ENCODE data around the gene SON.

DNA sequence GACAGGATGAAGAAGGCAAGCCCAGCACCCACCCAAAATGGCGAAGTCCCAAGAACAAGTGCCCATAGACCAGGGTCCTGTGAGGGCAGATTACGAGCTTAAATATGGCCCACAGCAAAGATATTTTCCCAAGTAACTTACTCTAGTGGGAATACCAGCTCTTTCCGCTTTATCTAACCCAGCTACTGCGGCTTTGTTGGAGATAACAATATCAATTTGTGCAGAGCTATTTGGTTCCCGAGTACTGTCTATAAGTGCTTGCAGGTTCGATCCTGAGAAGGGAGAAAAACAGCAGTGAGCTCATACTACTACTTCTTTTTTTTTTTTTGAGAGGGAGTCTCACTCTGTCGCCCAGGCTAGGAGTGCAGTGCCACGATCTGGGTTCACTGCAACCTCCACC, 37.0 kb upstream of the SON start:
- TF ChIP-seq EP300 (IDR thresholded peaks at IDR 0.05) (no peak), POLR2AphosphoS5 (IDR thresholded peaks at IDR 0.05) (no peak), POLR2A (IDR thresholded peaks at IDR 0.05) (no peak)
- TF ChIP-seq, protein P1, sequence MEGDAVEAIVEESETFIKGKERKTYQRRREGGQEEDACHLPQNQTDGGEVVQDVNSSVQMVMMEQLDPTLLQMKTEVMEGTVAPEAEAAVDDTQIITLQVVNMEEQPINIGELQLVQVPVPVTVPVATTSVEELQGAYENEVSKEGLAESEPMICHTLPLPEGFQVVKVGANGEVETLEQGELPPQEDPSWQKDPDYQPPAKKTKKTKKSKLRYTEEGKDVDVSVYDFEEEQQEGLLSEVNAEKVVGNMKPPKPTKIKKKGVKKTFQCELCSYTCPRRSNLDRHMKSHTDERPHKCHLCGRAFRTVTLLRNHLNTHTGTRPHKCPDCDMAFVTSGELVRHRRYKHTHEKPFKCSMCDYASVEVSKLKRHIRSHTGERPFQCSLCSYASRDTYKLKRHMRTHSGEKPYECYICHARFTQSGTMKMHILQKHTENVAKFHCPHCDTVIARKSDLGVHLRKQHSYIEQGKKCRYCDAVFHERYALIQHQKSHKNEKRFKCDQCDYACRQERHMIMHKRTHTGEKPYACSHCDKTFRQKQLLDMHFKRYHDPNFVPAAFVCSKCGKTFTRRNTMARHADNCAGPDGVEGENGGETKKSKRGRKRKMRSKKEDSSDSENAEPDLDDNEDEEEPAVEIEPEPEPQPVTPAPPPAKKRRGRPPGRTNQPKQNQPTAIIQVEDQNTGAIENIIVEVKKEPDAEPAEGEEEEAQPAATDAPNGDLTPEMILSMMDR (IDR thresholded peaks at IDR 0.05), result no peak
